ENCODE measurements around the gene PRR19. TPM values are rescaled to one million over a fixed set of nuclear protein-coding genes. Genes with fewer than 3 reads are reported as not detected.

The PRR19 gene
- total RNA-seq, 1 donor from 2014 or later, result 1.3 TPM

DNA sequence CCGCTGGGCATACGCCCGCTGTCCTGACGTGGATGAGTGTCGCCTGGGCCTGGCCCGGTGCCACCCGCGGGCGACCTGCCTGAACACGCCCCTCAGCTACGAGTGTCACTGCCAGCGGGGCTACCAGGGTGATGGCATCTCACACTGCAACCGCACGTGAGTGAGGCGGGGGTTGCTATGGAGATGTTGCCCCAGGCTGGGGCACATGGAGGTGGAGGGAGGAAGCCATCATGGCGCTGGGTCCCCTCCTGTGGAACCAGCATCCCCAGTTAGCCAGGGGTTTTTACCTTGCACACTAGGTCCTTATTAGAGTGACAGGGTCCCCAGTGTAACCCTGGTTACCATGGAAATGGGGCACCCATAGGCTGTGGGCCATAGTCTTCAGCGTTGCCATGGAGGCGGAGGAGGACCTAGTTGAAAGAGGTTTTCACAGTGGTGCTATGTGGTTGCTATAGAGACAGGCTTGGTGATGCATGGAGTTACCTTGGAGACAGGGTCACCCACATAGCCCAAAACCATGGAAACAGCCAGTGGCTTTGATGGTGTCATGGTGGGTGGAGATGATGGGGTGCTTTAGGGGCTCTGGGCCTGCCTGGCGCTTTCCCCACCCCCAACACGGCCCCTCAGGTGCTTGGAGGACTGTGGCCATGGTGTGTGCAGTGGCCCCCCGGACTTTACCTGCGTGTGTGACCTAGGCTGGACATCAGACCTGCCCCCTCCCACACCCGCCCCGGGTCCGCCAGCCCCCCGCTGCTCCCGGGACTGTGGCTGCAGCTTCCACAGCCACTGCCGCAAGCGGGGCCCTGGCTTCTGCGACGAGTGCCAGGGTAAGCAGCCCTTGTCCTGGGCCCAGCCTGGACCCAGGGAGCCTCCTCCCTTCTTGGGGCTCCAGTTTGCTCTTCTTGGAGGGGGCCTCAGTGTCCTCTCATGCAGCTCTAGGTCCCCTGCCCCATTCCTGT, 50.6 kb downstream of the PRR19 start:
- H3K36me3 ChIP-seq (ENCODE audit: insufficient read depth, low read length), result no peaks in the 10 kb centered on the region
- H3K4me3 ChIP-seq (ENCODE audit: insufficient read depth, low read depth, low read length), result no peak overlapping the region
- H3K27ac ChIP-seq (ENCODE audit: low read depth, low read length), result no peak overlapping the region
- TF ChIP-seq, protein P1, sequence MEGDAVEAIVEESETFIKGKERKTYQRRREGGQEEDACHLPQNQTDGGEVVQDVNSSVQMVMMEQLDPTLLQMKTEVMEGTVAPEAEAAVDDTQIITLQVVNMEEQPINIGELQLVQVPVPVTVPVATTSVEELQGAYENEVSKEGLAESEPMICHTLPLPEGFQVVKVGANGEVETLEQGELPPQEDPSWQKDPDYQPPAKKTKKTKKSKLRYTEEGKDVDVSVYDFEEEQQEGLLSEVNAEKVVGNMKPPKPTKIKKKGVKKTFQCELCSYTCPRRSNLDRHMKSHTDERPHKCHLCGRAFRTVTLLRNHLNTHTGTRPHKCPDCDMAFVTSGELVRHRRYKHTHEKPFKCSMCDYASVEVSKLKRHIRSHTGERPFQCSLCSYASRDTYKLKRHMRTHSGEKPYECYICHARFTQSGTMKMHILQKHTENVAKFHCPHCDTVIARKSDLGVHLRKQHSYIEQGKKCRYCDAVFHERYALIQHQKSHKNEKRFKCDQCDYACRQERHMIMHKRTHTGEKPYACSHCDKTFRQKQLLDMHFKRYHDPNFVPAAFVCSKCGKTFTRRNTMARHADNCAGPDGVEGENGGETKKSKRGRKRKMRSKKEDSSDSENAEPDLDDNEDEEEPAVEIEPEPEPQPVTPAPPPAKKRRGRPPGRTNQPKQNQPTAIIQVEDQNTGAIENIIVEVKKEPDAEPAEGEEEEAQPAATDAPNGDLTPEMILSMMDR (IDR thresholded peaks at IDR 0.05; ENCODE audit: insufficient read depth, low read depth, low read length), result no peak
- TF ChIP-seq EZH2 (IDR thresholded peaks at IDR 0.05; ENCODE audit: insufficient read depth, low read length), result no peak
- H3K4me3 Mint-ChIP-seq (ENCODE audit: unreplicated experiment), result no peak overlapping the region
- no peak overlapping the region for H3K9ac ChIP-seq (ENCODE audit: low read length)
- H3K9me3 Mint-ChIP-seq (ENCODE audit: unreplicated experiment), result no peaks in the 10 kb centered on the region
- no peak for FAIRE-seq
- H3K9me3 ChIP-seq (ENCODE audit: insufficient read depth, low read depth, low read length), result no peaks in the 10 kb centered on the region
- H2AFZ ChIP-seq (ENCODE audit: low read depth, low read length), result no peak overlapping the region
- H3K36me3 Mint-ChIP-seq (ENCODE audit: low read depth, unreplicated experiment), result peaks cover 20% of the 10 kb centered on the region
- H3K27ac Mint-ChIP-seq (ENCODE audit: unreplicated experiment), result no peak overlapping the region
- H3K79me2 ChIP-seq (ENCODE audit: insufficient read depth, low read length), result no peaks in the 10 kb centered on the region
- no peak overlapping the region for H3K4me2 ChIP-seq (ENCODE audit: low read length)
- DNase-seq (ENCODE audit: low read depth), result no peak
- no peaks in the 10 kb centered on the region for H3K4me1 ChIP-seq (ENCODE audit: insufficient read depth, low read length)
- H3K27me3 Mint-ChIP-seq (ENCODE audit: low read depth, unreplicated experiment), result no peaks in the 10 kb centered on the region
- H4K20me1 ChIP-seq (ENCODE audit: insufficient read depth, low read length), result peaks cover 6% of the 10 kb centered on the region
- H3K27me3 ChIP-seq (ENCODE audit: insufficient read depth, low read length), result no peaks in the 10 kb centered on the region
- no peaks in the 10 kb centered on the region for H3K4me1 Mint-ChIP-seq (ENCODE audit: low read depth, unreplicated experiment)

DNA sequence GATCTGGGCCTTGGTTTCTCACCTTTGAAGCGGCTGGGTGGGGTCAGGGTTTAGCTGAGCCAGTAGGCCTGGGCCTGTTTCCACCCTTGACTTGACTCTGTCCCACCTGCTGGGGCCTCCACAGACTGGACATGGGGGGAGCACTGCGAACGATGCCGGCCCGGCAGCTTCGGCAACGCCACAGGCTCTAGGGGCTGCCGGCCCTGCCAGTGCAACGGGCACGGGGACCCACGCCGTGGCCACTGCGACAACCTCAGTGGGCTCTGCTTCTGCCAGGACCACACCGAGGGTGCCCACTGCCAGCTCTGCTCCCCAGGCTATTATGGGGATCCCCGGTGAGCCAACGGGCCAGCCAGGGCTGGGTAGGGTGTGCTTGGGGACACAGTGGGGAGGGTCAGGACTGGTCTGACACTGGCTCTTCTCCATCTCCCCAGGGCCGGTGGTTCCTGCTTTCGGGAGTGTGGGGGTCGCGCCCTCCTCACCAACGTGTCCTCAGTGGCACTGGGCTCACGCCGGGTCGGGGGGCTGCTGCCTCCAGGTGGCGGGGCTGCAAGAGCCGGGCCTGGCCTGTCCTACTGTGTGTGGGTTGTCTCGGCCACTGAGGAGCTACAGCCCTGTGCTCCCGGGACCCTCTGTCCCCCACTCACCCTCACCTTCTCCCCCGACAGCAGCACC, 51.5 kb downstream of the PRR19 start:
- Mint-ChIP-seq H3K27me3 (ENCODE audit: low read depth, unreplicated experiment) (no peaks in the 10 kb centered on the region), H3K4me1 (ENCODE audit: low read depth, unreplicated experiment) (peaks cover 3% of the 10 kb centered on the region), H3K27ac (ENCODE audit: unreplicated experiment) (no peak overlapping the region), H3K9me3 (ENCODE audit: unreplicated experiment) (no peaks in the 10 kb centered on the region), H3K4me3 (ENCODE audit: unreplicated experiment) (no peak overlapping the region), H3K36me3 (ENCODE audit: low read depth, unreplicated experiment) (peaks cover 18% of the 10 kb centered on the region)
- Histone ChIP-seq H3K4me3 (ENCODE audit: insufficient read depth, low read depth, low read length) (no peak overlapping the region), H3K9ac (ENCODE audit: low read length) (no peak overlapping the region), H4K20me1 (ENCODE audit: insufficient read depth, low read length) (peaks cover 6% of the 10 kb centered on the region), H3K9me3 (ENCODE audit: insufficient read depth, low read depth, low read length) (no peaks in the 10 kb centered on the region), H3K27me3 (ENCODE audit: insufficient read depth, low read length) (no peaks in the 10 kb centered on the region), H3K36me3 (ENCODE audit: insufficient read depth, low read length) (no peaks in the 10 kb centered on the region), H3K4me1 (ENCODE audit: insufficient read depth, low read length) (no peaks in the 10 kb centered on the region), H3K27ac (ENCODE audit: low read depth, low read length) (no peak overlapping the region), H2AFZ (ENCODE audit: low read depth, low read length) (no peak overlapping the region), H3K4me2 (ENCODE audit: low read length) (no peak overlapping the region), H3K79me2 (ENCODE audit: insufficient read depth, low read length) (no peaks in the 10 kb centered on the region)
- FAIRE-seq, result no peak
- no peak for TF ChIP-seq EZH2 (IDR thresholded peaks at IDR 0.05; ENCODE audit: insufficient read depth, low read length)
- TF ChIP-seq, protein P1 (IDR thresholded peaks at IDR 0.05; ENCODE audit: insufficient read depth, low read depth, low read length), result no peak
- DNase-seq (ENCODE audit: low read depth), result no peak
